ENCODE measurements around the gene MYO18B.

MYO18B gene

GRCh38 chr22:25909614-25910387 lies 167.8 kb downstream of the MYO18B start:
- Histone ChIP-seq H2BK120ac (ENCODE audit: low read depth, low read length) (no peak overlapping the region), H2AK5ac (ENCODE audit: low read depth, low read length) (no peak overlapping the region), H2BK15ac (ENCODE audit: low read length) (no peak overlapping the region), H3K27me3 (ENCODE audit: control insufficient read depth in 3 of 3, insufficient read depth in 3 of 3, low read depth in 1 of 3, low read length in 3 of 3) (no peaks in the 10 kb centered on the region), H3K23ac (ENCODE audit: low read depth, low read length, poor library complexity) (no peak overlapping the region), H3K27ac (replicated peaks; ENCODE audit: low read length) (no peak overlapping the region), H2BK12ac (ENCODE audit: low read length) (no peak overlapping the region), H3K4me2 (ENCODE audit: insufficient read depth, low read length, poor library complexity, severe bottlenecking) (no peak overlapping the region), H3K18ac (ENCODE audit: low read length) (no peak overlapping the region), H2AFZ (ENCODE audit: low read length) (no peak overlapping the region), H3K9ac (ENCODE audit: low read depth, low read length, poor library complexity) (no peak overlapping the region), H3K4ac (ENCODE audit: low read length) (no peak overlapping the region), H3K36me3 (replicated peaks in 1 of 2; ENCODE audit: control insufficient read depth in 2 of 2, insufficient read depth in 2 of 2, low read length in 2 of 2) (no peaks in the 10 kb centered on the region), H3K4me3 (ENCODE audit: low read length in 2 of 2) (no peak overlapping the region), H3K79me1 (ENCODE audit: low read depth, low read length) (no peaks in the 10 kb centered on the region), H3K9me3 (replicated peaks in 1 of 2; ENCODE audit: control insufficient read depth in 2 of 2, insufficient read depth in 1 of 2, low read depth in 1 of 2, low read length in 2 of 2) (no peaks in the 10 kb centered on the region), H4K8ac (ENCODE audit: low read depth, low read length) (no peak overlapping the region), H2BK5ac (ENCODE audit: low read length) (no peak overlapping the region), H3K14ac (ENCODE audit: low read length) (no peak overlapping the region), H4K91ac (ENCODE audit: low read depth, low read length, poor library complexity) (no peak overlapping the region), H3K4me1 (ENCODE audit: control insufficient read depth in 2 of 2, insufficient read depth in 1 of 2, low read depth in 1 of 2, low read length in 2 of 2) (no peaks in the 10 kb centered on the region)
- WGBS, 2 donors (ENCODE audit: extremely low coverage in 2 of 2, insufficient read length in 2 of 2, insufficient replicate concordance in 1 of 2) = no CpG with 5 or more reads among the region's 7 CpGs
- no peak for DNase-seq (ENCODE audit: low spot score)

GRCh38 chr22:25911243-25911972 lies 169.4 kb downstream of the MYO18B start:
- H3K27ac ChIP-seq (replicated peaks; ENCODE audit: low read length) = no peak overlapping the region
- H3K18ac ChIP-seq (ENCODE audit: low read length) = no peak overlapping the region
- no peaks in the 10 kb centered on the region for H3K79me1 ChIP-seq (ENCODE audit: low read depth, low read length)
- no peaks in the 10 kb centered on the region for H3K9me3 ChIP-seq (replicated peaks in 1 of 2; ENCODE audit: control insufficient read depth in 2 of 2, insufficient read depth in 1 of 2, low read depth in 1 of 2, low read length in 2 of 2)
- H3K23ac ChIP-seq (ENCODE audit: low read depth, low read length, poor library complexity) = no peak overlapping the region
- no peak overlapping the region for H4K91ac ChIP-seq (ENCODE audit: low read depth, low read length, poor library complexity)
- no peak overlapping the region for H2BK120ac ChIP-seq (ENCODE audit: low read depth, low read length)
- H3K4me2 ChIP-seq (ENCODE audit: insufficient read depth, low read length, poor library complexity, severe bottlenecking) = no peak overlapping the region
- H4K8ac ChIP-seq (ENCODE audit: low read depth, low read length) = no peak overlapping the region
- no peak overlapping the region for H3K9ac ChIP-seq (ENCODE audit: low read depth, low read length, poor library complexity)
- H3K4ac ChIP-seq (ENCODE audit: low read length) = no peak overlapping the region
- H3K14ac ChIP-seq (ENCODE audit: low read length) = no peak overlapping the region
- H3K27me3 ChIP-seq (ENCODE audit: control insufficient read depth in 3 of 3, insufficient read depth in 3 of 3, low read depth in 1 of 3, low read length in 3 of 3) = no peaks in the 10 kb centered on the region
- no peak overlapping the region for H2AFZ ChIP-seq (ENCODE audit: low read length)
- H3K4me3 ChIP-seq (ENCODE audit: low read length in 2 of 2) = no peak overlapping the region
- H2BK15ac ChIP-seq (ENCODE audit: low read length) = no peak overlapping the region
- no peaks in the 10 kb centered on the region for H3K36me3 ChIP-seq (replicated peaks in 1 of 2; ENCODE audit: control insufficient read depth in 2 of 2, insufficient read depth in 2 of 2, low read length in 2 of 2)
- WGBS, 2 donors (ENCODE audit: extremely low coverage in 2 of 2, insufficient read length in 2 of 2, insufficient replicate concordance in 1 of 2) = no CpG with 5 or more reads among the region's 7 CpGs
- H2BK5ac ChIP-seq (ENCODE audit: low read length) = no peak overlapping the region
- DNase-seq (ENCODE audit: low spot score) = no peak
- H2BK12ac ChIP-seq (ENCODE audit: low read length) = no peak overlapping the region
- no peak overlapping the region for H2AK5ac ChIP-seq (ENCODE audit: low read depth, low read length)
- no peaks in the 10 kb centered on the region for H3K4me1 ChIP-seq (ENCODE audit: control insufficient read depth in 2 of 2, insufficient read depth in 1 of 2, low read depth in 1 of 2, low read length in 2 of 2)

- DNase-seq (ENCODE audit: low spot score) = no peak
- Histone ChIP-seq H2BK12ac (ENCODE audit: low read length) (no peak overlapping the region), H2BK15ac (ENCODE audit: low read length) (no peak overlapping the region), H3K4me2 (ENCODE audit: insufficient read depth, low read length, poor library complexity, severe bottlenecking) (no peak overlapping the region), H3K27ac (replicated peaks; ENCODE audit: low read length) (no peak overlapping the region), H3K4ac (ENCODE audit: low read length) (no peak overlapping the region), H2BK120ac (ENCODE audit: low read depth, low read length) (no peak overlapping the region), H3K4me1 (ENCODE audit: control insufficient read depth in 2 of 2, insufficient read depth in 1 of 2, low read depth in 1 of 2, low read length in 2 of 2) (peaks cover 2 to 3% of the 10 kb centered on the region in 2 donors), H3K9ac (ENCODE audit: low read depth, low read length, poor library complexity) (no peak overlapping the region), H2BK5ac (ENCODE audit: low read length) (no peak overlapping the region), H3K4me3 (ENCODE audit: low read length in 2 of 2) (no peak overlapping the region), H3K14ac (ENCODE audit: low read length) (no peak overlapping the region), H3K27me3 (ENCODE audit: control insufficient read depth in 3 of 3, insufficient read depth in 3 of 3, low read depth in 1 of 3, low read length in 3 of 3) (peaks cover 0 to 3% (median 0%) of the 10 kb centered on the region in 3 experiments), H4K91ac (ENCODE audit: low read depth, low read length, poor library complexity) (no peak overlapping the region), H3K18ac (ENCODE audit: low read length) (no peak overlapping the region), H3K9me3 (replicated peaks in 1 of 2; ENCODE audit: control insufficient read depth in 2 of 2, insufficient read depth in 1 of 2, low read depth in 1 of 2, low read length in 2 of 2) (no peaks in the 10 kb centered on the region), H4K8ac (ENCODE audit: low read depth, low read length) (no peak overlapping the region), H2AFZ (ENCODE audit: low read length) (no peak overlapping the region), H3K36me3 (replicated peaks in 1 of 2; ENCODE audit: control insufficient read depth in 2 of 2, insufficient read depth in 2 of 2, low read length in 2 of 2) (no peaks in the 10 kb centered on the region), H2AK5ac (ENCODE audit: low read depth, low read length) (no peak overlapping the region), H3K23ac (ENCODE audit: low read depth, low read length, poor library complexity) (no peak overlapping the region), H3K79me1 (ENCODE audit: low read depth, low read length) (no peaks in the 10 kb centered on the region)
- no CpG with 5 or more reads among the region's 4 CpGs for WGBS, 2 donors (ENCODE audit: extremely low coverage in 2 of 2, insufficient read length in 2 of 2, insufficient replicate concordance in 1 of 2)
Measured at GRCh38 chr22:25919452-25919851, 177.5 kb downstream of the MYO18B start.

- Histone ChIP-seq H2AFZ (ENCODE audit: low read length) (no peak overlapping the region), H3K27me3 (ENCODE audit: control insufficient read depth in 3 of 3, insufficient read depth in 3 of 3, low read depth in 1 of 3, low read length in 3 of 3) (peaks cover 0 to 9% (median 0%) of the 10 kb centered on the region in 3 experiments), H3K14ac (ENCODE audit: low read length) (no peak overlapping the region), H2AK5ac (ENCODE audit: low read depth, low read length) (no peak overlapping the region), H4K91ac (ENCODE audit: low read depth, low read length, poor library complexity) (no peak overlapping the region), H3K4ac (ENCODE audit: low read length) (no peak overlapping the region), H3K27ac (replicated peaks; ENCODE audit: low read length) (no peak overlapping the region), H3K9me3 (replicated peaks in 1 of 2; ENCODE audit: control insufficient read depth in 2 of 2, insufficient read depth in 1 of 2, low read depth in 1 of 2, low read length in 2 of 2) (no peaks in the 10 kb centered on the region), H3K4me3 (ENCODE audit: low read length in 2 of 2) (peak overlapping the region in 1 of 2 donors; percentile 12), H2BK15ac (ENCODE audit: low read length) (no peak overlapping the region), H3K36me3 (replicated peaks in 1 of 2; ENCODE audit: control insufficient read depth in 2 of 2, insufficient read depth in 2 of 2, low read length in 2 of 2) (no peaks in the 10 kb centered on the region), H4K8ac (ENCODE audit: low read depth, low read length) (no peak overlapping the region), H3K4me1 (ENCODE audit: control insufficient read depth in 2 of 2, insufficient read depth in 1 of 2, low read depth in 1 of 2, low read length in 2 of 2) (peaks cover 2 to 3% of the 10 kb centered on the region in 2 donors), H2BK120ac (ENCODE audit: low read depth, low read length) (no peak overlapping the region), H3K4me2 (ENCODE audit: insufficient read depth, low read length, poor library complexity, severe bottlenecking) (no peak overlapping the region), H3K79me1 (ENCODE audit: low read depth, low read length) (no peaks in the 10 kb centered on the region), H3K18ac (ENCODE audit: low read length) (no peak overlapping the region), H3K9ac (ENCODE audit: low read depth, low read length, poor library complexity) (no peak overlapping the region), H2BK5ac (ENCODE audit: low read length) (no peak overlapping the region), H3K23ac (ENCODE audit: low read depth, low read length, poor library complexity) (no peak overlapping the region), H2BK12ac (ENCODE audit: low read length) (no peak overlapping the region)
- no peak for DNase-seq (ENCODE audit: low spot score)
- no CpG with 5 or more reads among the region's 10 CpGs for WGBS, 2 donors (ENCODE audit: extremely low coverage in 2 of 2, insufficient read length in 2 of 2, insufficient replicate concordance in 1 of 2)
Measured at GRCh38 chr22:25922141-25922540, 180.2 kb downstream of the MYO18B start.

All from neuronal stem cell (in vitro differentiated cells).